NCI-H1930 (cell line): ENCODE results near the gene MTCH2.
A peak's percentile ranks its signal among the peaks of the same experiment; 100 is the strongest.
"Not testable (repeated sequence)": the region's sequence is repeated elsewhere in the genome, so short reads cannot be mapped to it uniquely, and the experiment has no call there.

Experiments
- DNase-seq, 2 experiments: peaks; one replicate each; lab custom pipeline; 2025; lab: John Stamatoyannopoulos, UW

MTCH2 gene

DNA sequence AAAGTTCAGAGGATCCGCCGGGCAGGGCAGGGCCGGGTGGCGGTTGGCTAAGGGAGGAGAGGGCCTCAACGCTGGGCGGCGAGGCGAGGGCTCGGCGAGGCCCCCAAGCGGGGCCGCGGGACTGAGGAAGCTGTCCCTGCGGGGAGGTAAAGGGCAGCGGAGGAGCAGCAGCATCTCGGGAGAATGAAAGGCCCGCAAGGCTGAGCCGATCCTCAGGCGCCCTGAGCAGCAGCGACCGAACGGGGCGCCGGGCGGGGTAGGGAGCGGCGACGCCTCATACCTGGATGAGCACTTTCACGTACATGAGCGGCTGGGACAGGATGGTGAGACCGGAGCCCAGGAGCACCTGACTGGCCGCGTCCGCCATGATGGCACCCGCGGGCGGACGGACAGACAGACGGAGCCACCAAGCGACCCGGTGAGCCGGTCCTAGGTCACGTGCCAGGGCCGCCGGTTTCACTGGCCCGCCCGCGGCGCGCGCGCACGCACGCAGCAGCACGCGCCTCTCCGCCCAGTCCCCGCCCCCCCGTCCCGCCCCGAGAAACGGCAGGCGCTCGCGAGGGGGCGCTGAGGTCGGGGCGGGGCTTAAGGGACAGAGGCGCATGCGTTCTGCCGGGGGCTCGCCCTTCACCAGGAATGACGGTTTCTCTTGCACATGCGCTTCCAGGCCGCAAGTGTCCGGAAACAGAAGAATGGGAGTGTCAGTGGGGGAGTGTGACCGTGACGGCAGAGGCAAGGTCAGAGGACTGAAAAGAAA lies at the start of gene MTCH2:
Gene MTCH2, minus strand, starts transcription at position 461 of the 757 bp plus-strand sequence. Its CDS starts 94 bp downstream, at position 367.
- DNase-seq: peak; percentile 98

DNA sequence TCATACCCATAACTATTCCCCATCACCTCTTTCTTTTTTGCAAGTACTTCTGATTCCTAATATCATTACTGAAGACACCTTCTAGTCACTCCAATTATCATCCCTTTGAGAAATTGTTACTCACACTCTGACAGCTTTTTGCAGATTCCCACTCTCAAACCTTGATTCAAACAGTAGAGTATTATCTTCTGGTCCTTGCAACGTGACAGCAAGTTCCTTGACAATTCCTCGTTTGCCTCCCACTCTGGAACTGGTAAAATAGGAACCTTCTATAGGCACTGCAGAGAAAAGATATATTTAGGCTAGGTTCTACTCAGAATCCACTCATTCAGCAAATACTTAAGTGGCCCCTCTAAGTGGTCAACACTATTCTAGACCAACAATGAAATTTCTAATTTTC lies 49.6 kb upstream of the MTCH2 start:
- DNase-seq: no peak

DNA sequence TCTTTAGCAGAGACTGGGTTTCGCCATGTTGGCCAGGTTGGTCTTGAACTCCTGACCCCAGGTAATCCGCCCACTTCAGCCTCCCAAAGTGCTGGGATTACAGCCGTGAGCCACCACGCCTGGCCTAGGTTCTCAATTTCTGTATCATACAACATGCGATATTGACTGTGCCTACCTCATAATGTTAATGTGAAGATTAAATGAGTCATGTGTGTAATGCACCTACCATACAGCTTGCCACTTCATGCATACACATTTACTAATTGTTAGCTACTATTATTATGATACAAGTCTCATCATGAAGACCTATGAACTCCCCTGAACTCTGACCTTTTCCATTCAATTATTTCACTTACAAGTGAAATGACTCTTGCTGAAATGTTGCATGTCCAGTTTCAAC lies 47.1 kb upstream of the MTCH2 start:
- DNase-seq: no peak

- no peak for DNase-seq
These were observed 46.6 kb upstream of the MTCH2 start for GRCh38 chr11:47688991-47689390.

DNA sequence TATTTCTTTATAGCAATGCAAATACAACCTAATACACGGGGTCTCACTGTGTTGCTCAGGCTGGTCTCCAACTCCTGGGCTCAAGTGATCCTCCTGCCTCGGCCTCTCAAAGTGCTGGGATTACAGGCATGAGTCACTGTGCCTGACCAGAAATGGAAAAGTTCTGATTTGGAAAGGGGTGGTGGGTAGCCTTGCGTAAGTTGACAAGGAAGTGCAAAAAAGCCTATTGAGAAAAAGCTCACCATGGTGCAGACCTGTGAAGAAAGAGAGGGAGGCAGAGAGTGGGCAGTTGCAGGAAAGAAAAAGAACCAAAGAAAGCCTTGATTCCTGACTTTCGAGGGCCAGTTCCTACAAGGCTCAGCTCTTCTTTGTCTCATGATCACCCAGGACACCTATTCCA lies 45.8 kb upstream of the MTCH2 start:
- no peak for DNase-seq

DNA sequence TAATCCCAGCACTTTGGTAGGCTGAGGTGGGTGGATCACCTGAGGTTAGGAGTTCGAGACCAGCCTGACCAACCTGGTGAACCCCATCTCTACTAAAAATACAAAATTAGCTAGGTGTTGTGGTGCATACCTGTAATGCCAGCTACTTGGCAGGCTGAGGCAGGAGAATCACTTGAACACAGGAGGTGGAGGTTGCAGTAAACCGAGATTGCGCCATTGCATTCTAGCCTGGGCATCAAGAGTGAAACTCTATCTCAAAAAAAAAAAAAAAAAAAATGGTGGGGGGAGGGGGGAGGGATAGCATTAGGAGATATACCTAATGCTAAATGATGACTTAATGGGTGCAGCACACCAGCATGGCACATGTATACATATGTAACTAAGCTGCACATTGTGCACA lies 44.3 kb upstream of the MTCH2 start:
- DNase-seq: not testable (repeated sequence)

GRCh38 chr11:47686151-47686550 lies 43.8 kb upstream of the MTCH2 start:
- DNase-seq: no peak

- no peak for DNase-seq
These were observed 33.5 kb upstream of the MTCH2 start for GRCh38 chr11:47675851-47676250.

DNA sequence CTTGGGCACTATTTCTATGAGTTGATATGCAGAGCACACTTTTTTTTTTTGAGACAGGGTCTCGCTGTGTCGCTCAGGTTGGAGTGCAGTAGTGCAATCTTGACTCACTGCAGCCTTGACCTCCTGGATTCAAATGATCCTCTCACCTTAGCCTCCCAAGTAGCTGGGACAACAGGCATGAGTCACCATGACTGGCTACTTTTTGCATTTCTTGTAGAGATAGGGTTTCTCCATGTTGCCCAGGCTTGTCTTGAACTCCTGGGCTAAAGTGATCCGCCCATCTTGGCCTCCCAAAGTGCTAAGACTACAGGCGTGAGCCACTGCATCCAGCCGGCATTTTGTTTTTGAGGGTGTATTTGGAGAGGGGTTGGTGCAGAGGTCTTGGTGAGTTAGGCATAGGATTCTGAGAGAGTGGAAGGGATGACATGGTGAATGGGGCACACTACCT lies 29.9 kb upstream of the MTCH2 start:
- no peak for DNase-seq

DNA sequence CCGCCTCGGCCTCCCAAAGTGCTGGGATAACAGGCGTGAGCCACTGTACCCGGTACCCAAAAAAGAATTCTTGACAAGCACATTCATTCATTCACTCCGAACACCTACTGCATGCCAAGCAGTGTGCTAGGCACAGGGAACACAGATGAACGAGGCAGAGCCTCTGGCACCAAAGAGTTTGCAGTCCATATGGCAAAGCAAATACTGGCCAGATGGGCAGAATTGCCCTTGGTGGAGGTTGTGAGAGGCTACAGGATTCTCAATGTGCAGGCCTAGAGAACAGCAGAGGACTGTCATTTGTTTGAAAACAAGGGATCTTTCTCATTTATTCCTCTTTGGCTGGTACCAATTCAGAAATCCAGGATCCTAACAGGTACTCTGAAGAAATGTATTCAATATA lies 27.5 kb upstream of the MTCH2 start:
- no peak for DNase-seq

DNA sequence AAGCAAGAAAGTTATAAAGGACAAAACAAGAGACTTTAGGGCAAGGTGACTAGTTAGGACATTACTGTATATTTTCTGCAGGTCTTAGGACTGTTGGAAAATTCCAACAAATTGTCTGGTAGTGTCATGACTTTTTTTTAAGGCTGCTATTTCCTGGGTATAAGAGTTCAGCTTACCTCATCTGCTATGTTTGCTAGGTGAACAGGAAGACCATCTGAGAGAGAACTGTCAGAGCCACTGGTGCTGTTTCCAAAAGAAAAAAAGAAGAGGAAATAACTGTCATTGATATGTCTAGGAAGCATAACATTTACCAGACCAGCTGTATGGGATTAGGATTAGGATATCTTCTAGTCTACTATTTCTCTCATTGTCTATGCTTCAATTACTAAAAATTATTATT lies 26.3 kb upstream of the MTCH2 start:
- no peak for DNase-seq

- no peak for DNase-seq
These were observed 25.2 kb upstream of the MTCH2 start for GRCh38 chr11:47667555-47667954.

GRCh38 chr11:47667135-47667534 lies 24.8 kb upstream of the MTCH2 start:
- DNase-seq: no peak

- DNase-seq: not testable (repeated sequence)
These were observed 22.6 kb upstream of the MTCH2 start for GRCh38 chr11:47664936-47665335.

- no peak for DNase-seq
These were observed 18.9 kb upstream of the MTCH2 start for GRCh38 chr11:47661245-47661644.

- DNase-seq: no peak
These were observed 16.9 kb upstream of the MTCH2 start for GRCh38 chr11:47659276-47659675.

- no peak for DNase-seq
These were observed 14.0 kb upstream of the MTCH2 start for GRCh38 chr11:47656260-47656885.

- no peak for DNase-seq
These were observed 9.6 kb upstream of the MTCH2 start for GRCh38 chr11:47651818-47652469.

DNA sequence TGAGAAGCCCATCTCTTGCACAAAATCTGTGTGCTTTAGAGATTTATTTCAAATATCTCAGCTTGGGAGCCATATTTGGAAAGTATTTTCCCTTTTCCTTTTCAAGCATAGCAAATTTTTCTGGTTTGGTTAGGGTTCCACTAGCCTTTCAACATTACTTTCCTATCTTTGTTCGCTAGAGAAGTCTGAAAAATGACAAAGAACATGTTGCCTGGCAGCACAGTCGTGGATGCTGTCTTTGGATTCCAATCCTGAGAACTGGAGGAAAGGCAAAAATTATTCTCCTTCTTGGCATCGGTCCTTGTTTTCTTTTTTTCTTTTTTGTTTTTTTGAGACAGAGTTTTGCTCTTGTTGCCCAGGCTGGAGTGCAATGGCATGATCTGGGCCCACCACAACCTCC lies 6.9 kb upstream of the MTCH2 start:
- no peak for DNase-seq

DNA sequence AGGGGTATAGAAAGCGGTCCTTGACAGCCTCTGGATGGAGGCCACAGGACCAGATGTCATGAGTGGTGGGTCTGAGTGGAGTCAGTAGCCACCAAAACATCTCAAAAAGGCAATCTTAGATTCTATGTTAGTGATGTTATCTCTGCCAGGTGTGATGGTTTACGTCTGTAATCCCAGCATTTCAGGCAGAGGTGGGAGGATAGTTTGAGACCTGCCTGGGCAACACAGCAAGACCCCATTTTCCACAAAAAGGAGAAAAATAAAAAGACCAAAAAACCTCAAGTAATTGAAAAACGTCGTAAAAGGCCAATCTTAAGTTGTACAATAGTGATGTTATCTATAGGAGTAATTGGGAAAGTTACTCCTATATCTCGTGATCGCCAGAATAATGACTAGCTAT lies 3.7 kb upstream of the MTCH2 start:
- no peak for DNase-seq

GRCh38 chr11:47645500-47645899 lies 3.1 kb upstream of the MTCH2 start:
- DNase-seq: no peak

DNA sequence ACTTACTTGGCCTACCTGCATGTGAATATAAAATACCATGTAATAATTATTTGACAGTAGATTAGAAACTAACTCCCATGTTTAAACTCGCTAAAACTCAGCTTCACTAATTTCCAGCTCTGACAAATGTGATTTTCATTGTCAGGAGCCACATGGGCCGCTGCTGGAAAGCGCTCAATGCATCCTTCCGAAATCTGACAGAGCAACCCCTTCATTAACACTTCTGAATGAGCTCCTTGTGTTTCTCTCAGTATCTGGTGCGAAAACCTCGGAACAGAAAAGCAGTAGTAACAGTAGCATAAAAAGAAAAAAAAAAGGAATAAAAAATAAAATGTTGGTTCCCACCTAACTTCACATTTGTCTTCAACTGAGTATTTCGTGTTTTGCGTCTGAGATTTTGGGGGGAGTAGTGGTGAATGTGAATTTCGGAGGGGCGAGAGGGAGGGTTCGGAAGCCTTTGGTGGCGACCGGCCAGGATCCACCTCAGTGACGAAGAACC lies 710 bp downstream of the MTCH2 start:
- no peak for DNase-seq

DNA sequence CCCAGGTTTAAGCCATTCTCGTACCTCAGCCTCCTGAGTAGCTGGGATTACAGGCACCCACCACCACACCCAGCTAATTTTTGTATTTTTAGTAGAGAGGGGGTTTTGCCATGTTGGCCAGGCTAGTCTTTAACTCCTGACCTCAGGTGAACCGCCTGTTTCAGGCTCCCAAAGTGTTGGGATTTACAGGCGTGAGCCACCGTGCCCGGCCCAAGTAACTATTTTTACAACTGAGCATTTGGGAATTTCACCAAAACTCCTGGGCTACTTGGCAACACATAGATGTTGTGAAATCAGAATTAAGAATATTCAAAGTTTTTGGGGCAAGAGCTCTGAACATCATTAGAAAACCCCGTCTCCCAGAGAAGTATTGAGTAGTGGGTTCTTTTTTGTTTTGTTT lies 1.9 kb downstream of the MTCH2 start:
- not testable (repeated sequence) for DNase-seq
